HepG2 (cell line): ENCODE results near the gene CITED4. TPM values are rescaled to one million over a fixed set of nuclear protein-coding genes. Genes with fewer than 3 reads are reported as not detected.

Source experiments
- ATAC-seq: fragments of 200-7000 bp; cut with Tn5 transposase; 3 replicates; pipeline ENCODE4 v1.9.1; 2020; ENCODE audit warnings: mild to moderate bottlenecking, moderate library complexity
- Bru-seq: library from RNA; stranded (reverse); fragments of 400-500 nt; gene quantifications from one replicate; lab custom pipeline; 2021; lab: Mats Ljungman, UMichigan
- BruChase-seq, 2 experiments: library from RNA; stranded (reverse); fragments of 400-500 nt; gene quantifications; one replicate each; lab custom pipeline; 2021; lab: Mats Ljungman, UMichigan
- BruUV-seq: library from RNA; stranded (reverse); fragments of 400-500 nt; replicated peaks from 2 replicates; lab custom pipeline; 2021; lab: Mats Ljungman, UMichigan
- CTCF ChIA-PET: fragments of 300-600 bp; formaldehyde crosslinking; extraction: SDS; loops from one replicate; lab custom pipeline; 2021; ENCODE audit warnings: low total read pairs, inconsistent platforms, low intra/inter-chr PET ratio; lab: Yijun Ruan, JAX
- POLR2A ChIA-PET: fragments of 350-600 bp; sonication (Branson Sonifier 250); formaldehyde crosslinking; loops from one replicate; lab custom pipeline; 2020; ENCODE audit warnings: antibody characterized with exemption, inconsistent platforms; lab: Yijun Ruan, JAX
- DNase-seq: peaks from one replicate; pipeline ENCODE4 v3.0.0-alpha.2; 2015; ENCODE audit warnings: low spot score
- FAIRE-seq: peaks from 3 replicates; lab custom pipeline; 2011; peaks lifted over from hg19 to GRCh38; lab: Jason Lieb, UNC
- H2AFZ ChIP-seq: one replicate; pipeline ENCODE4 v1.6.1; 2011; ENCODE audit warnings: low read length, inconsistent platforms
- H3K27ac ChIP-seq: fragments of 300-600 bp; 3 replicates; pipeline ENCODE4 v1.8.0; 2011; ENCODE audit warnings: mixed run types, mild to moderate bottlenecking, mixed read lengths, low read length, inconsistent platforms; ENCODE audit not compliant: insufficient read depth; ENCODE audit errors: extremely low read length
- H3K27me3 ChIP-seq, 2 experiments: fragments of 200-600 bp in 1 of 2; 2 replicates in 1 of 2; 3 replicates in 1 of 2; pipeline versions ENCODE4 v1.6.0 to v1.8.0; 2011; ENCODE audit warnings: low read length in 2 of 2, mild to moderate bottlenecking in 2 of 2, moderate library complexity in 2 of 2, inconsistent platforms in 1 of 2; ENCODE audit not compliant: insufficient read depth in 2 of 2, control insufficient read depth in 1 of 2
- H3K36me3 ChIP-seq, 2 experiments: fragments of 200-600 bp in 1 of 2; replicated peaks in 1 of 2; 2 replicates in 1 of 2; 3 replicates in 1 of 2; pipeline versions ENCODE4 v1.5.1 to v1.8.0; 2011; ENCODE audit warnings: low read length in 2 of 2, inconsistent platforms in 1 of 2; ENCODE audit not compliant: insufficient read depth in 2 of 2, control insufficient read depth in 1 of 2
- H3K4me1 ChIP-seq: 2 replicates; pipeline ENCODE4 v1.5.1; 2012; ENCODE audit warnings: low read length, inconsistent platforms; ENCODE audit not compliant: insufficient read depth
- H3K4me2 ChIP-seq: 2 replicates; pipeline ENCODE4 v1.6.0; 2011; ENCODE audit warnings: low read depth, low read length, inconsistent platforms
- H3K4me3 ChIP-seq, 3 experiments: fragments of 200-600 bp in 1 of 3; sonication (generic), shearing (Covaris generic) in 1 of 3; replicated peaks in 1 of 3; 2 replicates each; pipeline ENCODE4 v1.5.1; 2011 to 2016; ENCODE audit warnings: low read length in 3 of 3, inconsistent platforms in 2 of 3, low read depth in 2 of 3, mild to moderate bottlenecking in 2 of 3, control low read depth in 1 of 3, mixed read lengths in 1 of 3; ENCODE audit not compliant: insufficient read depth in 1 of 3
- H3K79me2 ChIP-seq: one replicate; pipeline ENCODE4 v1.6.1; 2011; ENCODE audit warnings: low read length, inconsistent platforms; ENCODE audit not compliant: insufficient read depth
- H3K9ac ChIP-seq: 2 replicates; pipeline ENCODE4 v1.6.0; 2011; ENCODE audit warnings: mild to moderate bottlenecking, low read depth, low read length, inconsistent platforms; ENCODE audit not compliant: insufficient read depth
- H3K9me3 ChIP-seq: 2 replicates; pipeline ENCODE4 v1.5.1; 2012; ENCODE audit warnings: mild to moderate bottlenecking, low read length
- H4K20me1 ChIP-seq: 2 replicates; pipeline ENCODE4 v1.6.0; 2011; ENCODE audit warnings: inconsistent platforms, mild to moderate bottlenecking, low read length, moderate library complexity; ENCODE audit not compliant: insufficient read depth
- CHD2 ChIP-seq: IDR thresholded peaks from 2 replicates; pipeline ENCODE4 v1.6.1; 2011; ENCODE audit warnings: low read depth, low read length, improper control_type of control experiment
- EHMT2 ChIP-seq: fragments of 200-600 bp; sonication (generic); IDR thresholded peaks from 2 replicates; pipeline ENCODE4 v1.7.0; 2017; ENCODE audit warnings: antibody characterized with exemption, low read depth, low read length, borderline replicate concordance
- KDM5B ChIP-seq: sonication (generic); formaldehyde crosslinking; IDR thresholded peaks from 2 replicates; pipeline ENCODE4 v1.4.0; 2020; ENCODE audit warnings: missing genetic modification reagents, mild to moderate bottlenecking, borderline replicate concordance
- NRL ChIP-seq: sonication (generic); formaldehyde crosslinking; IDR thresholded peaks from 2 replicates; pipeline ENCODE4 v1.5.0; 2020; ENCODE audit warnings: missing genetic modification reagents, mild to moderate bottlenecking, moderate library complexity, borderline replicate concordance
- SSRP1 ChIP-seq: IDR thresholded peaks from 2 replicates; pipeline ENCODE4 v1.6.1; 2016; ENCODE audit warnings: control low read depth
- ZNF563 ChIP-seq: sonication (generic); formaldehyde crosslinking; IDR thresholded peaks from 2 replicates; pipeline ENCODE4 v1.8.0; 2022; ENCODE audit warnings: mild to moderate bottlenecking, moderate library complexity, missing genetic modification reagents
- ZNF570 ChIP-seq: sonication (generic); formaldehyde crosslinking; IDR thresholded peaks from 2 replicates; pipeline ENCODE4 v1.4.0; 2020; ENCODE audit warnings: mild to moderate bottlenecking, missing genetic modification reagents, borderline replicate concordance
- WGBS: methylation state at CpG from one replicate; pipeline ENCODE4 v1.1.6; 2017; ENCODE audit warnings: low lambda C conversion rate; 5-methylcytosine and 5-hydroxymethylcytosine counted together
- in situ Hi-C: cut with HindIII; loops from 2 replicates; pipeline ENCODE4 v1.10.0; 2017; ENCODE audit warnings: low pct_unique_long_range_greater_than_20kb; ENCODE audit not compliant: extremely low pct_ligation_motif_present
- intact Hi-C: fragments of 100-400 bp; cut with micrococcal nuclease; formaldehyde crosslinking; loops from one replicate; pipeline ENCODE4 v1.10.0; 2022; ENCODE audit not compliant: unreplicated experiment
- long read RNA-seq, 2 experiments: library from RNA in 1 of 2; library from polyadenylated mRNA in 1 of 2; stranded (forward) in 1 of 2; unstranded in 1 of 2; transcript quantifications; one replicate each; pipeline ENCODE4 v2.0.0, GENCODE V29; 2019 to 2022
- polyA minus RNA-seq, 3 experiments: library from RNA; depleted of rRNA, polyadenylated mRNA; stranded (reverse); fragments of >200 nt; gene quantifications; 2 replicates each; pipeline ENCODE4 v1.2.3, GENCODE V29; 2011; ENCODE audit warnings: low replicate concordance in 1 of 3
- polyA plus RNA-seq, 8 experiments: library from polyadenylated mRNA; depleted of rRNA in 3 of 8; stranded (reverse) in 7 of 8; unstranded in 1 of 8; fragments of >200 nt; fragmentation: Illumina TruSeq in 4 of 8; extraction: Trizol in 4 of 8; gene quantifications; 2 replicates each; pipeline versions ENCODE4 v1.2.1 to v1.2.3, GENCODE V29; 2011 to 2016; ENCODE audit warnings: low read depth in 4 of 8, missing spikeins in 1 of 8, mixed read lengths in 1 of 8; ENCODE audit not compliant: insufficient read depth in 1 of 8
- total RNA-seq, 5 experiments: library from RNA; depleted of rRNA; stranded (reverse); fragments of >200 nt; fragmentation: Illumina TruSeq; extraction: Trizol; gene quantifications; 2 replicates each; pipeline ENCODE4 v1.2.3, GENCODE V29; 2016; ENCODE audit warnings: low read depth in 1 of 5
- TF ChIP-seq, protein P1 (sequence below): sonication (generic); formaldehyde crosslinking; IDR thresholded peaks from 2 replicates; pipeline ENCODE4 v1.9.0; 2021; ENCODE audit warnings: missing genetic modification reagents, mild to moderate bottlenecking, borderline replicate concordance
- TF ChIP-seq, protein P2 (sequence below): sonication (generic); formaldehyde crosslinking; IDR thresholded peaks from 2 replicates; pipeline ENCODE4 v1.4.0; 2020; ENCODE audit warnings: mild to moderate bottlenecking, missing genetic modification reagents, borderline replicate concordance

CITED4 gene, protein sequence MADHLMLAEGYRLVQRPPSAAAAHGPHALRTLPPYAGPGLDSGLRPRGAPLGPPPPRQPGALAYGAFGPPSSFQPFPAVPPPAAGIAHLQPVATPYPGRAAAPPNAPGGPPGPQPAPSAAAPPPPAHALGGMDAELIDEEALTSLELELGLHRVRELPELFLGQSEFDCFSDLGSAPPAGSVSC
- 5.8 and 9.9 TPM in 2 replicates for total RNA-seq (2016; rRNA removed; fragmentation: Illumina TruSeq; extraction: Trizol)
- total RNA-seq (2016; cell fraction: cytosol; rRNA removed; fragmentation: Illumina TruSeq; extraction: Trizol; ENCODE audit: low read depth), result 8.5 and 9.6 TPM in 2 replicates
- 6.5 and 9.1 TPM in 2 replicates for total RNA-seq (2016; cell fraction: insoluble cytoplasmic fraction; rRNA removed; fragmentation: Illumina TruSeq; extraction: Trizol)
- 11.1 and 14.4 TPM in 2 replicates for total RNA-seq (2016; cell fraction: membrane; rRNA removed; fragmentation: Illumina TruSeq; extraction: Trizol)
- 4.1 and 4.2 TPM in 2 replicates for total RNA-seq (2016; cell fraction: nucleus; rRNA removed; fragmentation: Illumina TruSeq; extraction: Trizol)
- 1.5 and 2.0 TPM in 2 replicates for polyA plus RNA-seq (2011; rRNA removed)
- polyA plus RNA-seq (2011; cell fraction: cytosol; rRNA removed), result 1.7 and 3.5 TPM in 2 replicates
- 3.7 and 3.9 TPM in 2 replicates for polyA plus RNA-seq (2011; cell fraction: nucleus; rRNA removed)
- 5.5 and 6.8 TPM in 2 replicates for polyA plus RNA-seq (2012)
- polyA plus RNA-seq (2016; cell fraction: cytosol; fragmentation: Illumina TruSeq; extraction: Trizol; ENCODE audit: low read depth), result 9.0 and 13.1 TPM in 2 replicates
- polyA plus RNA-seq (2016; cell fraction: insoluble cytoplasmic fraction; fragmentation: Illumina TruSeq; extraction: Trizol; ENCODE audit: low read depth), result 11.7 and 13.4 TPM in 2 replicates
- polyA plus RNA-seq (2016; cell fraction: membrane; fragmentation: Illumina TruSeq; extraction: Trizol; ENCODE audit: low read depth), result 14.8 and 15.5 TPM in 2 replicates
- 13.0 and 14.6 TPM in 2 replicates for polyA plus RNA-seq (2016; cell fraction: nucleus; fragmentation: Illumina TruSeq; extraction: Trizol; ENCODE audit: insufficient read depth, low read depth)
- polyA minus RNA-seq (2011; rRNA and poly(A)+ RNA removed; ENCODE audit: low replicate concordance), result 1.8 and 1.9 TPM in 2 replicates
- 3.7 and 5.4 TPM in 2 replicates for polyA minus RNA-seq (2011; cell fraction: cytosol; rRNA and poly(A)+ RNA removed)
- 1.6 and 2.2 TPM in 2 replicates for polyA minus RNA-seq (2011; cell fraction: nucleus; rRNA and poly(A)+ RNA removed)
- Bru-seq, nascent RNA, result percentile 64 among the genes with signal in this experiment
- BruChase-seq, experiment 1, labeled RNA remaining after a 6-hour chase, result percentile 63 among the genes with signal in this experiment
- percentile 78 among the genes with signal in this experiment for BruChase-seq, experiment 2, labeled RNA remaining after a 2-hour chase
- long read RNA-seq, experiment 1, partial matches to known transcripts, result 0 of 3 reads
- long read RNA-seq, experiment 1, other reads (novel, unspliced or antisense), result 0 of 3 reads
- long read RNA-seq, experiment 2, transcript CITED4-201 (1 exons, 1,316 nt), result major isoform, 117 of 117 reads
- long read RNA-seq, experiment 2, partial matches to known transcripts, result 0 of 117 reads
- long read RNA-seq, experiment 2, other reads (novel, unspliced or antisense), result 0 of 117 reads

DNA sequence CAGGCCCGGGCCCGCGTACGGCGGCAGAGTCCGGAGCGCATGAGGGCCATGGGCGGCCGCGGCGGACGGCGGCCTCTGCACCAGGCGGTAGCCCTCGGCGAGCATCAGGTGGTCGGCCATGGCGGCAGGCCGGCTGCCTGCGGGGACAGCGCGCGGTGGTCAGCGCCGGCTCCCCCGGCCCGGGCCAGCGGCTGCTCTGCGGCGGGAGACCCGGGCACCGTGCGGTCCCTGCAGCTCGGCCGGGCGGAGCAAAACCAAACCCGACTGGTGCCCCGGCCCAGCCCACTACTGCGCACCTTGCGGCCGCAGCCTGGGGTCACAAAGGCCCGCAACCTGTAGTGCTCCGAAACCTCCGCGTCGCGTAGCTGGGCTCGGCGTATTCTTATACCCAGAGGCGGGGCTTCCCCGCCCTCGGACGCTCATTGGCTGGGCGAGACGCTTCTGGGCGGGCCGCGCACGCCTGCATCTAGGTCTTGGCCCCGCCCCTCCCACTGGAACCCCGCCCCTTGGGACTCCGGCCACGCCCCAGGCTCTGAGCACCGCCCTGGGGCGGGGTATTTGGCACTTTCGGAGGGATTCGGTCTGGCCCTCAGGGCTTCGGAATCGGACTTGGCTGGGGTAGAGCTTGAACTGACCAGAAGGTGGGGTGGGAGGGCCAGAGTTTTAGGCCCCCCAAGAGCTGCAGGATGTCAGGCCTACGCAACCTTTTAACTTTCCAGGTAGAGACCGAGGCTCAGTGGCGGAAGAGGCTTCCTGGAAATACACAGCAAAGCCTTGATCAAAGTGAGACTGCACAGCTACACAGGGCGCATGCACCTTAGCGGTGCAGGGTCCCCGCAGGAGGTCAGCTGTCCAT, at the start of gene CITED4:
Gene CITED4 (minus strand): TSS at position 356 of the 856 bp plus-strand sequence. CDS start 236 bp downstream, at position 120.
- no TSS peak for BruUV-seq
- intact Hi-C loops, result loop anchor here (1.0 kb wide), 1 partner anchor 90 kb away; no protein-coding TSS in a partner anchor
- Histone ChIP-seq H3K9ac (peak within 1 kb of the TSS; percentile 73), H3K4me1 (peaks cover 40% of the 10 kb centered on the region), H3K79me2 (no peaks in the 10 kb centered on the region), H3K4me3 (peak within 1 kb of the TSS; percentile 38 to 76 (median 52)), H4K20me1 (no peaks in the 10 kb centered on the region), H2AFZ (no peak within 1 kb of the TSS), H3K27me3 (peaks cover 2 to 32% of the 10 kb centered on the region in 2 experiments; a peak in 4 of 5 replicates), H3K9me3 (no peaks in the 10 kb centered on the region), H3K27ac (peak within 1 kb of the TSS; percentile 47), H3K4me2 (peak within 1 kb of the TSS; percentile 75), H3K36me3 (no peaks in the 10 kb centered on the region)
- ChIA-PET CTCF (interaction anchor here (1.0 to 1.4 kb wide), 4 partner anchors 14 to 90 kb away, joined by 5 to 7 read pairs (median 5); no protein-coding TSS in a partner anchor), POLR2A (interaction anchor here (0.6 to 3.2 kb wide), 31 partner anchors 9 to 329 kb away, joined by 3 to 93 read pairs (median 4); partner anchors contain the start of genes CTPS1 and NFYC)
- ATAC-seq (peak; percentile 87), FAIRE-seq (peak; percentile 84), DNase-seq (peak; percentile 88)
- in situ Hi-C loops, result no loop called here
- 0% methylated on average over 2 of the region's 75 CpGs for WGBS
- TF ChIP-seq EHMT2 (no peak), ZNF570 (no peak), NRL (no peak), ZNF563 (CRISPR knock-in tag) (peak; percentile 46; the same call in 1 of the 2 replicates), KDM5B (CRISPR knock-in tag) (no peak), CHD2 (no peak), SSRP1 (CRISPR knock-in tag) (no peak)
- TF ChIP-seq, protein P1, sequence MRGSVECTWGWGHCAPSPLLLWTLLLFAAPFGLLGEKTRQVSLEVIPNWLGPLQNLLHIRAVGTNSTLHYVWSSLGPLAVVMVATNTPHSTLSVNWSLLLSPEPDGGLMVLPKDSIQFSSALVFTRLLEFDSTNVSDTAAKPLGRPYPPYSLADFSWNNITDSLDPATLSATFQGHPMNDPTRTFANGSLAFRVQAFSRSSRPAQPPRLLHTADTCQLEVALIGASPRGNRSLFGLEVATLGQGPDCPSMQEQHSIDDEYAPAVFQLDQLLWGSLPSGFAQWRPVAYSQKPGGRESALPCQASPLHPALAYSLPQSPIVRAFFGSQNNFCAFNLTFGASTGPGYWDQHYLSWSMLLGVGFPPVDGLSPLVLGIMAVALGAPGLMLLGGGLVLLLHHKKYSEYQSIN (CRISPR knock-in tag), result no peak
- TF ChIP-seq, protein P2, sequence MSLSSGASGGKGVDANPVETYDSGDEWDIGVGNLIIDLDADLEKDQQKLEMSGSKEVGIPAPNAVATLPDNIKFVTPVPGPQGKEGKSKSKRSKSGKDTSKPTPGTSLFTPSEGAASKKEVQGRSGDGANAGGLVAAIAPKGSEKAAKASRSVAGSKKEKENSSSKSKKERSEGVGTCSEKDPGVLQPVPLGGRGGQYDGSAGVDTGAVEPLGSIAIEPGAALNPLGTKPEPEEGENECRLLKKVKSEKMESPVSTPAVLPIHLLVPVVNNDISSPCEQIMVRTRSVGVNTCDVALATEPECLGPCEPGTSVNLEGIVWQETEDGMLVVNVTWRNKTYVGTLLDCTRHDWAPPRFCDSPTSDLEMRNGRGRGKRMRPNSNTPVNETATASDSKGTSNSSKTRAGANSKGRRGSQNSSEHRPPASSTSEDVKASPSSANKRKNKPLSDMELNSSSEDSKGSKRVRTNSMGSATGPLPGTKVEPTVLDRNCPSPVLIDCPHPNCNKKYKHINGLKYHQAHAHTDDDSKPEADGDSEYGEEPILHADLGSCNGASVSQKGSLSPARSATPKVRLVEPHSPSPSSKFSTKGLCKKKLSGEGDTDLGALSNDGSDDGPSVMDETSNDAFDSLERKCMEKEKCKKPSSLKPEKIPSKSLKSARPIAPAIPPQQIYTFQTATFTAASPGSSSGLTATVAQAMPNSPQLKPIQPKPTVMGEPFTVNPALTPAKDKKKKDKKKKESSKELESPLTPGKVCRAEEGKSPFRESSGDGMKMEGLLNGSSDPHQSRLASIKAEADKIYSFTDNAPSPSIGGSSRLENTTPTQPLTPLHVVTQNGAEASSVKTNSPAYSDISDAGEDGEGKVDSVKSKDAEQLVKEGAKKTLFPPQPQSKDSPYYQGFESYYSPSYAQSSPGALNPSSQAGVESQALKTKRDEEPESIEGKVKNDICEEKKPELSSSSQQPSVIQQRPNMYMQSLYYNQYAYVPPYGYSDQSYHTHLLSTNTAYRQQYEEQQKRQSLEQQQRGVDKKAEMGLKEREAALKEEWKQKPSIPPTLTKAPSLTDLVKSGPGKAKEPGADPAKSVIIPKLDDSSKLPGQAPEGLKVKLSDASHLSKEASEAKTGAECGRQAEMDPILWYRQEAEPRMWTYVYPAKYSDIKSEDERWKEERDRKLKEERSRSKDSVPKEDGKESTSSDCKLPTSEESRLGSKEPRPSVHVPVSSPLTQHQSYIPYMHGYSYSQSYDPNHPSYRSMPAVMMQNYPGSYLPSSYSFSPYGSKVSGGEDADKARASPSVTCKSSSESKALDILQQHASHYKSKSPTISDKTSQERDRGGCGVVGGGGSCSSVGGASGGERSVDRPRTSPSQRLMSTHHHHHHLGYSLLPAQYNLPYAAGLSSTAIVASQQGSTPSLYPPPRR, result 0 out of 2 replicates have a peak, but pooled peaks have one; percentile 35
